B cell (primary cell): Measurements from ENCODE around the gene FBN1. TPM values are rescaled to one million over a fixed set of nuclear protein-coding genes. Genes with fewer than 3 reads are reported as not detected.

Experiments used
- ATAC-seq: fragments of 200-7000 bp; cut with Tn5 transposase; one replicate; pipeline ENCODE4 v1.10.0; 2021; ENCODE audit warnings: low read depth, mild to moderate bottlenecking, moderate number of reproducible peaks, moderate library complexity
- CTCF ChIA-PET: fragments of 350-600 bp; sonication (Branson Sonifier 250); formaldehyde crosslinking; loops from one replicate; lab custom pipeline; 2021; ENCODE audit warnings: antibody characterized with exemption, inconsistent platforms; lab: Charles Lee
- POLR2A ChIA-PET: fragments of 350-600 bp; sonication (Branson Sonifier 250); formaldehyde crosslinking; loops from one replicate; lab custom pipeline; 2021; ENCODE audit warnings: antibody characterized with exemption; lab: Charles Lee
- DNase-seq: peaks from one replicate; pipeline ENCODE4 v3.0.0; 2013
- H2AFZ ChIP-seq: 2 replicates; pipeline ENCODE4 v1.6.1; 2012; ENCODE audit warnings: mild to moderate bottlenecking, low read depth, low read length; ENCODE audit not compliant: insufficient read depth, poor library complexity, severe bottlenecking
- H3K27ac ChIP-seq, 2 donors: 1 replicate in 1 of 2; 2 replicates in 1 of 2; pipeline ENCODE4 v1.5.1; 2012 to 2013; ENCODE audit warnings: low read length in 2 of 2, mild to moderate bottlenecking in 2 of 2, moderate library complexity in 1 of 2
- H3K27me3 ChIP-seq, 4 experiments: fragments of 200-600 bp in 1 of 4; sonication (generic) in 1 of 4; replicated peaks in 1 of 4; 1 replicate in 2 of 4; 2 replicates in 2 of 4; pipeline versions ENCODE4 v1.6.1 to v1.7.0; 2013 to 2016; ENCODE audit warnings: low read length in 3 of 4, mild to moderate bottlenecking in 2 of 4, mixed read lengths in 1 of 4, moderate library complexity in 1 of 4; ENCODE audit not compliant: insufficient read depth in 4 of 4, control insufficient read depth in 3 of 4; ENCODE audit errors: control extremely low read depth in 1 of 4
- H3K36me3 ChIP-seq, 2 experiments: replicated peaks in 1 of 2; 1 replicate in 1 of 2; 2 replicates in 1 of 2; pipeline versions ENCODE4 v1.6.1 to v1.7.1; 2013; ENCODE audit warnings: low read length in 1 of 2; ENCODE audit not compliant: insufficient read depth in 2 of 2, control insufficient read depth in 1 of 2; ENCODE audit errors: control extremely low read depth in 1 of 2, extremely low read depth in 1 of 2
- H3K4me1 ChIP-seq, 2 donors: fragments of 200-600 bp in 1 of 2; sonication (generic) in 1 of 2; 1 replicate in 1 of 2; 2 replicates in 1 of 2; pipeline versions ENCODE4 v1.5.1 to v1.6.1; 2013 to 2017; ENCODE audit warnings: low read length in 2 of 2; ENCODE audit not compliant: control insufficient read depth in 2 of 2, insufficient read depth in 2 of 2
- H3K4me2 ChIP-seq: replicated peaks from 2 replicates; pipeline ENCODE3; 2012; ENCODE audit warnings: mild to moderate bottlenecking, low read depth, low read length; ENCODE audit not compliant: poor library complexity, severe bottlenecking
- H3K4me3 ChIP-seq, 5 experiments: fragments of 200-600 bp in 1 of 5; sonication (generic) in 1 of 5; 1 replicate in 3 of 5; 2 replicates in 2 of 5; pipeline versions ENCODE4 v1.5.1 to v1.7.0; 2011 to 2016; ENCODE audit warnings: low read length in 4 of 5, mild to moderate bottlenecking in 4 of 5, low read depth in 2 of 5, control low read depth in 1 of 5, moderate library complexity in 1 of 5; ENCODE audit not compliant: insufficient read depth in 1 of 5; ENCODE audit errors: control extremely low read depth in 1 of 5, extremely low read depth in 1 of 5
- H3K79me2 ChIP-seq: fragments of 200-600 bp; sonication (generic); one replicate; pipeline ENCODE4 v1.6.0; 2016; ENCODE audit warnings: low read length; ENCODE audit not compliant: control insufficient read depth, insufficient read depth
- H3K9ac ChIP-seq: fragments of 200-600 bp; sonication (generic); 2 replicates; pipeline ENCODE4 v1.6.1; 2017; ENCODE audit warnings: mild to moderate bottlenecking, low read length, moderate library complexity
- H3K9me3 ChIP-seq, 3 donors: one replicate each; pipeline versions ENCODE4 v1.6.1 to v1.7.1; 2013; ENCODE audit warnings: low read length in 2 of 3; ENCODE audit not compliant: control insufficient read depth in 2 of 3, insufficient read depth in 1 of 3; ENCODE audit errors: control extremely low read depth in 1 of 3
- H4K20me1 ChIP-seq: 2 replicates; pipeline ENCODE4 v1.6.0; 2012; ENCODE audit warnings: mild to moderate bottlenecking, low read length; ENCODE audit not compliant: insufficient read depth, control insufficient read depth, poor library complexity, severe bottlenecking
- H3K27ac Mint-ChIP-seq: one replicate; pipeline ENCODE4 v1.8.0; 2021; ENCODE audit warnings: mixed read lengths
- H3K27me3 Mint-ChIP-seq: one replicate; pipeline ENCODE4 v1.8.0; 2021; ENCODE audit warnings: mixed read lengths
- H3K4me1 Mint-ChIP-seq: one replicate; pipeline ENCODE4 v1.8.0; 2021; ENCODE audit warnings: mixed read lengths
- H3K4me3 Mint-ChIP-seq: one replicate; pipeline ENCODE4 v1.8.0; 2021; ENCODE audit warnings: mixed read lengths
- H3K9me3 Mint-ChIP-seq: one replicate; pipeline ENCODE4 v1.8.0; 2022; ENCODE audit warnings: mixed read lengths; ENCODE audit not compliant: insufficient read depth
- EZH2 ChIP-seq: IDR thresholded peaks from 2 replicates; pipeline ENCODE4 v1.6.1; 2012; ENCODE audit warnings: borderline replicate concordance, low read depth, mild to moderate bottlenecking, moderate library complexity, low read length; ENCODE audit not compliant: insufficient read depth, poor library complexity, severe bottlenecking
- WGBS: methylation state at CpG from one replicate; pipeline ENCODE4 v1.1.5; 2013; ENCODE audit warnings: missing lambda C conversion rate; ENCODE audit not compliant: insufficient coverage; 5-methylcytosine and 5-hydroxymethylcytosine counted together
- intact Hi-C: fragments of 100-400 bp; cut with micrococcal nuclease; formaldehyde crosslinking; loops from one replicate; pipeline ENCODE4 v1.10.0; 2022
- polyA plus RNA-seq: library from polyadenylated mRNA; depleted of rRNA; stranded (reverse); fragments of >200 nt; gene quantifications from 2 replicates; pipeline ENCODE4 v1.2.3, GENCODE V29; 2012
- total RNA-seq, 2 donors: library from RNA; stranded (reverse); fragments of 120-200 nt in 1 of 2; gene quantifications; 1 replicate in 1 of 2; 2 replicates in 1 of 2; pipeline versions ENCODE4 v1.2.3 to v1.2.4, GENCODE V29; 2013 to 2022
- TF ChIP-seq, protein P1 (sequence below): fragments of 200-600 bp; IDR thresholded peaks from one replicate; pipeline ENCODE4 v1.8.0; 2022; ENCODE audit warnings: antibody characterized with exemption, mild to moderate bottlenecking

Gene FBN1
- total and polyA plus RNA-seq, 2 donors (not counting 1 experiment from before 2014, with no cell fraction given), result 0.15 to 0.25 TPM

DNA sequence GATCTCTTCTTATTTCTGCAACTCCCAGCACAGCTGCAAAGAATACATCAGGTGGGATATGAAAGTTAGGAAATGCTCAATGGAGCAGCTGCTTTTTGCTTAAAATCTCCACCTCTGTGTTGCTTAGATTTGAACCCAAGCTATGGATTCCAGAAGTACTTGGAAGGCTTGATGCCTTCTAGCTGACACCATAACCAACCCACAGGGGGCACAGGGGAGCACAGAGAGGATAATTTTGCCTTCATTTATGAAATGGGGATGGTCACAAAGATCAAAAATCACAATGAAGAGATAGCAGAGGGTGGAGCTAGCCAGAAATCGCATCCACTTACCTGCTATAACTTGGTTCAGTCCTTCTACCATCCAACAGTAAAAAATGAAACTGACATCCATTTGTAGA, 238.6 kb downstream of the FBN1 start:
- Mint-ChIP-seq H3K27me3 (no peaks in the 10 kb centered on the region), H3K4me1 (no peaks in the 10 kb centered on the region), H3K4me3 (no peak overlapping the region), H3K27ac (no peak overlapping the region), H3K9me3 (no peaks in the 10 kb centered on the region)
- H3K27ac ChIP-seq, result no peak overlapping the region
- H3K79me2 ChIP-seq, result no peaks in the 10 kb centered on the region
- no peaks in the 10 kb centered on the region for H3K4me1 ChIP-seq
- intact Hi-C loops, result no loop called here
- ATAC-seq (no peak), DNase-seq (no peak)
- no CpG with 5 or more reads among the region's 1 CpG for WGBS
- no peak overlapping the region for H2AFZ ChIP-seq
- ChIA-PET POLR2A (no interaction called here), CTCF (no interaction called here)
- H3K27me3 ChIP-seq, result no peaks in the 10 kb centered on the region
- no peaks in the 10 kb centered on the region for H4K20me1 ChIP-seq
- no peak overlapping the region for H3K4me2 ChIP-seq
- H3K9ac ChIP-seq, result no peak overlapping the region
- TF ChIP-seq EZH2, result no peak
- TF ChIP-seq, protein P1, sequence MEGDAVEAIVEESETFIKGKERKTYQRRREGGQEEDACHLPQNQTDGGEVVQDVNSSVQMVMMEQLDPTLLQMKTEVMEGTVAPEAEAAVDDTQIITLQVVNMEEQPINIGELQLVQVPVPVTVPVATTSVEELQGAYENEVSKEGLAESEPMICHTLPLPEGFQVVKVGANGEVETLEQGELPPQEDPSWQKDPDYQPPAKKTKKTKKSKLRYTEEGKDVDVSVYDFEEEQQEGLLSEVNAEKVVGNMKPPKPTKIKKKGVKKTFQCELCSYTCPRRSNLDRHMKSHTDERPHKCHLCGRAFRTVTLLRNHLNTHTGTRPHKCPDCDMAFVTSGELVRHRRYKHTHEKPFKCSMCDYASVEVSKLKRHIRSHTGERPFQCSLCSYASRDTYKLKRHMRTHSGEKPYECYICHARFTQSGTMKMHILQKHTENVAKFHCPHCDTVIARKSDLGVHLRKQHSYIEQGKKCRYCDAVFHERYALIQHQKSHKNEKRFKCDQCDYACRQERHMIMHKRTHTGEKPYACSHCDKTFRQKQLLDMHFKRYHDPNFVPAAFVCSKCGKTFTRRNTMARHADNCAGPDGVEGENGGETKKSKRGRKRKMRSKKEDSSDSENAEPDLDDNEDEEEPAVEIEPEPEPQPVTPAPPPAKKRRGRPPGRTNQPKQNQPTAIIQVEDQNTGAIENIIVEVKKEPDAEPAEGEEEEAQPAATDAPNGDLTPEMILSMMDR, result no peak
- no peaks in the 10 kb centered on the region for H3K36me3 ChIP-seq
- no peak overlapping the region for H3K4me3 ChIP-seq
- H3K9me3 ChIP-seq, result no peaks in the 10 kb centered on the region

DNA sequence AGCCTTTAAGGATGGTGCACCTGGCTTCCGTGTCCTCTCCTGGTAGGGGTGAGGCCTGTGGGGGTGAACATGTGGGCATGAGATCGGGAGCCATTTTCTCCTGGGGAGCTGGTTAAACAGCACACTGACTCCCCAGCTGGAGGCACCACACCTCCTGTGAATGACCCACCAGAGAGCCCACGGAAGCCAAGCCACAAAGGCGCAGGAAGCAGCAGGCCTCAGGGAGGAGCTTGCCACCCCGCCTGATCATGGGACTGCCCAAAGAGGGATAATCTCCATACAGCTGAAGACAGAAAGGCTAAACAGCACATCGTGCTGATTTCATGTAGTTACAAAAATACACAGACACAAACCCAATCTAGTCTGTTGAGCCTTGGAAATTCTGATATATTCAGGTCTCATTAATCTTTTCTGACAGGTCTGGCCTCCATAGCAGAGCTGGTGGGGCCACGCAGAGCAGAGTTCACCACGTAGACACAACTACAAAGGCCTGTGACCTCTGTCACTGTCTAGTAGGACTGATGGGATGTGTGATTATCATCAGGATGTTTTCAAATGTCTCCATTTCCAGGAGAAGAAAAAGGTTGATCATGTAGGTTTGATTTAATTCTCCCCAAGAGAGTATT, 239.1 kb downstream of the FBN1 start:
- Mint-ChIP-seq H3K27ac (no peak overlapping the region), H3K9me3 (no peaks in the 10 kb centered on the region), H3K4me1 (no peaks in the 10 kb centered on the region), H3K4me3 (no peak overlapping the region), H3K27me3 (no peaks in the 10 kb centered on the region)
- Histone ChIP-seq H3K9me3 (no peaks in the 10 kb centered on the region), H3K27ac (no peak overlapping the region), H2AFZ (no peak overlapping the region), H4K20me1 (no peaks in the 10 kb centered on the region), H3K79me2 (no peaks in the 10 kb centered on the region), H3K36me3 (no peaks in the 10 kb centered on the region), H3K27me3 (no peaks in the 10 kb centered on the region), H3K4me2 (no peak overlapping the region), H3K4me3 (no peak overlapping the region), H3K4me1 (no peaks in the 10 kb centered on the region), H3K9ac (no peak overlapping the region)
- TF ChIP-seq, protein P1, result no peak
- TF ChIP-seq EZH2, result no peak
- intact Hi-C loops, result no loop called here
- DNase-seq (no peak), ATAC-seq (no peak)
- WGBS, result 84% methylated on average over 7 of the region's 8 CpGs
- CTCF ChIA-PET, result interaction anchor here (0.9 kb wide), 1 partner anchor 25 kb away, joined by 3 read pairs; no protein-coding TSS in a partner anchor
- POLR2A ChIA-PET, result no interaction called here
